Measurements from ENCODE around the gene HCFC1R1. TPM values are rescaled to one million over a fixed set of nuclear protein-coding genes. Genes with fewer than 3 reads are reported as not detected.

The HCFC1R1 gene
- total RNA-seq, 1 experiment from 2014 or later, result 61.3 TPM

GRCh38 chr16:2981899-2982250, 41.9 kb downstream of the HCFC1R1 start:
- Histone ChIP-seq H3K4ac (ENCODE audit: low read depth, low read length) (no peak overlapping the region), H2BK5ac (ENCODE audit: insufficient read length, low read length) (no peak overlapping the region), H3K23ac (ENCODE audit: insufficient read length, low read depth, low read length) (no peak overlapping the region), H2BK20ac (ENCODE audit: low read depth, low read length, poor library complexity, severe bottlenecking) (no peak overlapping the region), H3T11ph (ENCODE audit: low read length) (no peak overlapping the region), H2AK5ac (ENCODE audit: insufficient read length, low read length) (no peak overlapping the region), H3K79me2 (ENCODE audit: insufficient read depth, low read length) (no peaks in the 10 kb centered on the region; the same call in 1 of the 2 replicates), H3K79me1 (ENCODE audit: insufficient read depth, low read depth, low read length, poor library complexity, severe bottlenecking) (no peaks in the 10 kb centered on the region), H3K4me1 (ENCODE audit: insufficient read depth, low read length) (no peaks in the 10 kb centered on the region), H4K91ac (ENCODE audit: insufficient read length, low read depth, low read length) (no peak overlapping the region), H2AFZ (ENCODE audit: low read length) (no peak overlapping the region), H4K8ac (replicated peaks; ENCODE audit: insufficient read length, low read depth, low read length) (no peak overlapping the region), H4K20me1 (ENCODE audit: control insufficient read depth, insufficient read depth, insufficient read length) (no peaks in the 10 kb centered on the region), H3K56ac (ENCODE audit: insufficient read length, low read depth, low read length) (no peak overlapping the region), H3K27me3 (ENCODE audit: insufficient read depth, low read length) (no peaks in the 10 kb centered on the region), H3K18ac (ENCODE audit: insufficient read length, low read depth, low read length) (no peak overlapping the region), H3K9ac (ENCODE audit: extremely low read depth, insufficient read length, low read length) (no peak overlapping the region), H3K23me2 (ENCODE audit: insufficient read length, low read depth, low read length, poor library complexity, severe bottlenecking) (peaks cover 9% of the 10 kb centered on the region), H3K14ac (ENCODE audit: insufficient read depth, low read length) (no peak overlapping the region), H3K9me3 (ENCODE audit: control insufficient read depth, low read depth, low read length) (no peaks in the 10 kb centered on the region), H2BK15ac (ENCODE audit: low read depth, low read length) (no peak overlapping the region), H2BK120ac (ENCODE audit: low read depth, low read length, poor library complexity, severe bottlenecking) (no peak overlapping the region), H2BK12ac (ENCODE audit: insufficient read length, low read depth, low read length) (no peak overlapping the region), H3K4me2 (ENCODE audit: insufficient read depth, insufficient read length, low read length) (peak overlapping the region; percentile 28), H3K27ac (ENCODE audit: insufficient read length, low read depth, low read length) (no peak overlapping the region), H4K5ac (ENCODE audit: insufficient read length, low read depth, low read length) (no peak overlapping the region)
- Mint-ChIP-seq H3K27ac (peak overlapping the region; percentile 90 to 99 (median 91)), H3K4me3 (peak overlapping the region; percentile 87 to 90), H3K9me3 (no peaks in the 10 kb centered on the region), H3K4me1 (peaks cover 26 to 31% of the 10 kb centered on the region in 2 experiments), H3K27me3 (ENCODE audit: low read depth) (peaks cover 6% of the 10 kb centered on the region), H3K36me3 (ENCODE audit: insufficient read depth in 1 of 3, low read depth in 3 of 3) (peaks cover 6 to 16% (median 12%) of the 10 kb centered on the region in 3 experiments; a peak in 6 of 7 replicates)
- no CpG with 5 or more reads among the region's 4 CpGs for WGBS (ENCODE audit: extremely low coverage, insufficient read length, low lambda C conversion rate)
- DNase-seq, result no peak
- TF ChIP-seq, protein P1, sequence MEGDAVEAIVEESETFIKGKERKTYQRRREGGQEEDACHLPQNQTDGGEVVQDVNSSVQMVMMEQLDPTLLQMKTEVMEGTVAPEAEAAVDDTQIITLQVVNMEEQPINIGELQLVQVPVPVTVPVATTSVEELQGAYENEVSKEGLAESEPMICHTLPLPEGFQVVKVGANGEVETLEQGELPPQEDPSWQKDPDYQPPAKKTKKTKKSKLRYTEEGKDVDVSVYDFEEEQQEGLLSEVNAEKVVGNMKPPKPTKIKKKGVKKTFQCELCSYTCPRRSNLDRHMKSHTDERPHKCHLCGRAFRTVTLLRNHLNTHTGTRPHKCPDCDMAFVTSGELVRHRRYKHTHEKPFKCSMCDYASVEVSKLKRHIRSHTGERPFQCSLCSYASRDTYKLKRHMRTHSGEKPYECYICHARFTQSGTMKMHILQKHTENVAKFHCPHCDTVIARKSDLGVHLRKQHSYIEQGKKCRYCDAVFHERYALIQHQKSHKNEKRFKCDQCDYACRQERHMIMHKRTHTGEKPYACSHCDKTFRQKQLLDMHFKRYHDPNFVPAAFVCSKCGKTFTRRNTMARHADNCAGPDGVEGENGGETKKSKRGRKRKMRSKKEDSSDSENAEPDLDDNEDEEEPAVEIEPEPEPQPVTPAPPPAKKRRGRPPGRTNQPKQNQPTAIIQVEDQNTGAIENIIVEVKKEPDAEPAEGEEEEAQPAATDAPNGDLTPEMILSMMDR (conservative IDR thresholded peaks at IDR 0.05), result no peak

Measured in H9 (cell line).